H9 (cell line): ENCODE measurements around the gene SLC25A48. TPM values are rescaled to one million over a fixed set of nuclear protein-coding genes. Genes with fewer than 3 reads are reported as not detected.

ENCODE experiments used
- DNase-seq: peaks from one replicate; pipeline ENCODE4 v3.0.0-alpha.2; 2017
- H2AFZ ChIP-seq: one replicate; pipeline ENCODE4 v1.6.1; 2013; ENCODE audit warnings: mild to moderate bottlenecking, low read length, control low read depth, moderate library complexity
- H2AK5ac ChIP-seq: 2 replicates; pipeline ENCODE4 v1.6.1; 2013; ENCODE audit warnings: low read length, control low read depth, mixed read lengths; ENCODE audit not compliant: insufficient read length
- H2BK120ac ChIP-seq: one replicate; pipeline ENCODE4 v1.6.1; 2013; ENCODE audit warnings: low read depth, mild to moderate bottlenecking, low read length, control low read depth, inconsistent platforms; ENCODE audit not compliant: poor library complexity, severe bottlenecking
- H2BK12ac ChIP-seq: 2 replicates; pipeline ENCODE4 v1.6.1; 2013; ENCODE audit warnings: low read length, control low read depth, mixed read lengths, low read depth; ENCODE audit not compliant: insufficient read length
- H2BK15ac ChIP-seq: 2 replicates; pipeline ENCODE4 v1.6.1; 2013; ENCODE audit warnings: low read depth, low read length, control low read depth
- H2BK20ac ChIP-seq: one replicate; pipeline ENCODE4 v1.6.1; 2013; ENCODE audit warnings: low read depth, mild to moderate bottlenecking, low read length, control low read depth, inconsistent platforms; ENCODE audit not compliant: poor library complexity, severe bottlenecking
- H2BK5ac ChIP-seq: 2 replicates; pipeline ENCODE4 v1.6.1; 2013; ENCODE audit warnings: low read length, control low read depth, mixed read lengths; ENCODE audit not compliant: insufficient read length
- H3K14ac ChIP-seq: 2 replicates; pipeline ENCODE4 v1.6.1; 2013; ENCODE audit warnings: low read length, control low read depth; ENCODE audit not compliant: insufficient read depth
- H3K18ac ChIP-seq: 2 replicates; pipeline ENCODE4 v1.6.1; 2013; ENCODE audit warnings: low read depth, mild to moderate bottlenecking, mixed read lengths, low read length, control low read depth; ENCODE audit not compliant: insufficient read length
- H3K23ac ChIP-seq: 2 replicates; pipeline ENCODE4 v1.6.1; 2013; ENCODE audit warnings: low read length, control low read depth, mixed read lengths, low read depth; ENCODE audit not compliant: insufficient read length
- H3K23me2 ChIP-seq: 2 replicates; pipeline ENCODE4 v1.6.1; 2013; ENCODE audit warnings: low read depth, mild to moderate bottlenecking, mixed read lengths, low read length, control low read depth; ENCODE audit not compliant: insufficient read length, poor library complexity, severe bottlenecking
- H3K27ac ChIP-seq: 2 replicates; pipeline ENCODE4 v1.5.1; 2013; ENCODE audit warnings: low read length, control low read depth, mixed read lengths, low read depth; ENCODE audit not compliant: insufficient read length
- H3K27me3 ChIP-seq: 2 replicates; pipeline ENCODE4 v1.6.1; 2013; ENCODE audit warnings: low read length, control low read depth, inconsistent platforms; ENCODE audit not compliant: insufficient read depth
- H3K4ac ChIP-seq: 2 replicates; pipeline ENCODE4 v1.6.1; 2013; ENCODE audit warnings: low read depth, mild to moderate bottlenecking, control low read depth, inconsistent platforms, low read length, moderate library complexity
- H3K4me1 ChIP-seq: 2 replicates; pipeline ENCODE4 v1.6.1; 2013; ENCODE audit warnings: low read length, control low read depth, inconsistent platforms; ENCODE audit not compliant: insufficient read depth
- H3K4me2 ChIP-seq: 2 replicates; pipeline ENCODE4 v1.6.1; 2013; ENCODE audit warnings: low read length, control low read depth, mixed read lengths; ENCODE audit not compliant: insufficient read length, insufficient read depth
- H3K56ac ChIP-seq: 2 replicates; pipeline ENCODE4 v1.6.1; 2013; ENCODE audit warnings: low read depth, mild to moderate bottlenecking, mixed read lengths, low read length, control low read depth; ENCODE audit not compliant: insufficient read length
- H3K79me1 ChIP-seq: 2 replicates; pipeline ENCODE4 v1.6.1; 2013; ENCODE audit warnings: low read depth, mild to moderate bottlenecking, moderate library complexity, low read length, control low read depth, inconsistent platforms; ENCODE audit not compliant: insufficient read depth, poor library complexity, severe bottlenecking
- H3K79me2 ChIP-seq: 2 replicates; pipeline ENCODE4 v1.6.1; 2013; ENCODE audit warnings: low read length, control low read depth, inconsistent platforms; ENCODE audit not compliant: insufficient read depth
- H3K9ac ChIP-seq: 2 replicates; pipeline ENCODE4 v1.6.1; 2013; ENCODE audit warnings: low read length, control low read depth, mixed read lengths; ENCODE audit not compliant: insufficient read length; ENCODE audit errors: extremely low read depth
- H3K9me3 ChIP-seq: one replicate; pipeline ENCODE4 v1.6.1; 2013; ENCODE audit warnings: low read depth, low read length, inconsistent platforms; ENCODE audit not compliant: control insufficient read depth
- H3T11ph ChIP-seq: one replicate; pipeline ENCODE4 v1.6.1; 2013; ENCODE audit warnings: mild to moderate bottlenecking, low read length, control low read depth, inconsistent platforms
- H4K20me1 ChIP-seq: one replicate; pipeline ENCODE4 v1.6.1; 2013; ENCODE audit not compliant: control insufficient read depth, insufficient read length, insufficient read depth
- H4K5ac ChIP-seq: 2 replicates; pipeline ENCODE4 v1.6.1; 2013; ENCODE audit warnings: low read depth, mild to moderate bottlenecking, mixed read lengths, low read length, control low read depth; ENCODE audit not compliant: insufficient read length
- H4K8ac ChIP-seq: replicated peaks from 2 replicates; pipeline ENCODE4 v1.6.1; 2013; ENCODE audit warnings: low read length, control low read depth, mixed read lengths, low read depth; ENCODE audit not compliant: insufficient read length
- H4K91ac ChIP-seq: 2 replicates; pipeline ENCODE4 v1.6.1; 2013; ENCODE audit warnings: low read depth, mild to moderate bottlenecking, moderate library complexity, mixed read lengths, low read length, control low read depth; ENCODE audit not compliant: insufficient read length
- H3K27ac Mint-ChIP-seq, 3 experiments: 2 replicates in 2 of 3; 3 replicates in 1 of 3; pipeline ENCODE4 v1.8.0; 2020 to 2021; ENCODE audit warnings: mixed read lengths in 3 of 3, mild to moderate bottlenecking in 1 of 3, moderate library complexity in 1 of 3
- H3K27me3 Mint-ChIP-seq: 2 replicates; pipeline ENCODE4 v1.8.0; 2021; ENCODE audit warnings: low read depth, mild to moderate bottlenecking, moderate library complexity, mixed read lengths
- H3K36me3 Mint-ChIP-seq, 3 experiments: 2 replicates in 2 of 3; 3 replicates in 1 of 3; pipeline ENCODE4 v1.8.0; 2020 to 2021; ENCODE audit warnings: low read depth in 3 of 3, mixed read lengths in 3 of 3; ENCODE audit not compliant: insufficient read depth in 1 of 3
- H3K4me1 Mint-ChIP-seq, 2 experiments: 2 replicates each; pipeline ENCODE4 v1.8.0; 2020; ENCODE audit warnings: mixed read lengths in 2 of 2
- H3K4me3 Mint-ChIP-seq, 2 experiments: 2 replicates in 1 of 2; 3 replicates in 1 of 2; pipeline ENCODE4 v1.8.0; 2020 to 2021; ENCODE audit warnings: mild to moderate bottlenecking in 2 of 2, mixed read lengths in 2 of 2, moderate library complexity in 1 of 2
- H3K9me3 Mint-ChIP-seq, 2 experiments: 2 replicates in 1 of 2; 3 replicates in 1 of 2; pipeline ENCODE4 v1.8.0; 2020; ENCODE audit warnings: mild to moderate bottlenecking in 2 of 2, mixed read lengths in 2 of 2, moderate library complexity in 1 of 2
- CTCF ChIP-seq: fragments of 200-600 bp; sonication (generic); conservative IDR thresholded peaks from 3 replicates; pipeline ENCODE4 v1.8.0; 2021; ENCODE audit warnings: antibody characterized with exemption, mild to moderate bottlenecking
- WGBS: extraction: QIAGEN DNeasy Blood & Tissue Kit; methylation state at CpG from one replicate; pipeline ENCODE4 v1.1.7; 2013; ENCODE audit warnings: missing lambda C conversion rate, low lambda C conversion rate, mixed read lengths; ENCODE audit not compliant: insufficient read length; ENCODE audit errors: extremely low coverage; 5-methylcytosine and 5-hydroxymethylcytosine counted together
- total RNA-seq: library from RNA; stranded (reverse); gene quantifications from 2 replicates; pipeline ENCODE4 v1.2.1, GENCODE V29; 2021

Gene SLC25A48
- total RNA-seq, 1 experiment from 2014 or later: 0.66 TPM

GRCh38 chr5:135825373-135826220, 8.9 kb upstream of the SLC25A48 start:
- Histone ChIP-seq H3K56ac (no peak overlapping the region), H3K23ac (no peak overlapping the region), H4K91ac (no peak overlapping the region), H4K20me1 (no peaks in the 10 kb centered on the region), H2BK15ac (no peak overlapping the region), H3K27ac (no peak overlapping the region), H2BK20ac (no peak overlapping the region), H4K5ac (no peak overlapping the region), H2BK120ac (no peak overlapping the region), H3K79me2 (no peaks in the 10 kb centered on the region), H2BK12ac (no peak overlapping the region), H3K9ac (no peak overlapping the region), H2AK5ac (no peak overlapping the region), H2AFZ (no peak overlapping the region), H3K4me1 (peaks cover 4% of the 10 kb centered on the region; the same call in 1 of the 2 replicates), H3K27me3 (no peaks in the 10 kb centered on the region; the same call in 1 of the 2 replicates), H3K4me2 (no peak overlapping the region), H3T11ph (no peak overlapping the region), H4K8ac (no peak overlapping the region), H3K18ac (no peak overlapping the region), H3K4ac (no peak overlapping the region), H3K79me1 (no peaks in the 10 kb centered on the region), H2BK5ac (no peak overlapping the region), H3K9me3 (no peaks in the 10 kb centered on the region), H3K14ac (no peak overlapping the region), H3K23me2 (no peaks in the 10 kb centered on the region)
- H3K36me3 Mint-ChIP-seq: no peaks in the 10 kb centered on the region
- H3K9me3 Mint-ChIP-seq: peaks cover 0 to 4% of the 10 kb centered on the region in 2 experiments; a peak in 1 of 5 replicates
- peaks cover 25 to 31% of the 10 kb centered on the region in 2 experiments for H3K4me1 Mint-ChIP-seq
- WGBS: no CpG with 5 or more reads among the region's 12 CpGs
- peaks cover 29% of the 10 kb centered on the region for H3K27me3 Mint-ChIP-seq
- H3K27ac Mint-ChIP-seq: no peak overlapping the region
- H3K4me3 Mint-ChIP-seq: no peak overlapping the region
- no peak for DNase-seq
- no peak for TF ChIP-seq CTCF
